Ishikawa (cell line): ENCODE data around the gene MMP15.

Source experiments
- CEBPB ChIP-seq: IDR thresholded peaks from 2 replicates; pipeline ENCODE4 v1.6.1; 2012
- CREB1 ChIP-seq: IDR thresholded peaks from 2 replicates; pipeline ENCODE4 v1.6.1; 2012; ENCODE audit warnings: low read depth
- EGR1 ChIP-seq: IDR thresholded peaks from 2 replicates; pipeline ENCODE4 v1.6.1; 2012
- EP300 ChIP-seq: IDR thresholded peaks from 2 replicates; pipeline ENCODE4 v1.6.1; 2012; ENCODE audit warnings: borderline replicate concordance
- FOXM1 ChIP-seq: IDR thresholded peaks from 2 replicates; pipeline ENCODE4 v1.6.1; 2012; ENCODE audit warnings: low read depth, borderline replicate concordance
- MAX ChIP-seq: IDR thresholded peaks from 2 replicates; pipeline ENCODE4 v1.6.1; 2012
- NFIC ChIP-seq: IDR thresholded peaks from 2 replicates; pipeline ENCODE4 v1.6.1; 2012
- RAD21 ChIP-seq: IDR thresholded peaks from 2 replicates; pipeline ENCODE4 v1.6.1; 2012; ENCODE audit warnings: low read depth
- REST ChIP-seq: IDR thresholded peaks from 2 replicates; pipeline ENCODE4 v1.6.1; 2012; ENCODE audit warnings: low read depth, mild to moderate bottlenecking
- TAF1 ChIP-seq: IDR thresholded peaks from 2 replicates; pipeline ENCODE4 v1.6.1; 2012; ENCODE audit warnings: low read depth, mild to moderate bottlenecking
- TCF12 ChIP-seq: IDR thresholded peaks from 2 replicates; pipeline ENCODE4 v1.6.1; 2012; ENCODE audit warnings: low read depth
- TEAD4 ChIP-seq: IDR thresholded peaks from 2 replicates; pipeline ENCODE4 v1.6.1; 2012
- USF1 ChIP-seq: IDR thresholded peaks from 2 replicates; pipeline ENCODE4 v1.6.1; 2012
- YY1 ChIP-seq: IDR thresholded peaks from 2 replicates; pipeline ENCODE4 v1.6.1; 2012; ENCODE audit warnings: low read depth
- ZBTB7A ChIP-seq: IDR thresholded peaks from 2 replicates; pipeline ENCODE4 v1.6.1; 2012; ENCODE audit warnings: low read depth

MMP15 gene

GRCh38 chr16:58040945-58041627 lies 15.5 kb downstream of the MMP15 start:
- TF ChIP-seq CEBPB (no peak), EP300 (no peak), CREB1 (no peak), REST (no peak), NFIC (no peak), MAX (no peak), ZBTB7A (no peak), YY1 (no peak), TAF1 (no peak), TCF12 (no peak), FOXM1 (no peak), EGR1 (no peak), RAD21 (no peak), USF1 (no peak), TEAD4 (no peak)

- TF ChIP-seq TCF12 (no peak), USF1 (no peak), NFIC (no peak), EP300 (no peak), CREB1 (no peak), TAF1 (no peak), MAX (no peak), CEBPB (no peak), YY1 (no peak), RAD21 (no peak), REST (no peak), ZBTB7A (no peak), EGR1 (no peak), TEAD4 (no peak), FOXM1 (no peak)
Measured at GRCh38 chr16:58041628-58041955, 16.0 kb downstream of the MMP15 start.

- TF ChIP-seq TCF12, result no peak
- TF ChIP-seq FOXM1, result no peak
- TF ChIP-seq REST, result no peak
- TF ChIP-seq USF1, result no peak
- TF ChIP-seq CEBPB, result no peak
- no peak for TF ChIP-seq RAD21
Measured at GRCh38 chr16:58042001-58042885, 16.7 kb downstream of the MMP15 start.
